GM19438 (cell line): ENCODE results near the gene GTPBP1.

Experiments
- ATAC-seq: cut with Tn5 transposase; IDR thresholded peaks from one replicate; pipeline ENCODE4 v1.9.1; 2021; ENCODE audit warnings: low read depth; ENCODE audit not compliant: unreplicated experiment

The GTPBP1 gene

GRCh38 chr22:38782402-38783094 is 76.8 kb downstream of the GTPBP1 start:
- ATAC-seq: no peak
